OCI-M1 (cell line): Measurements from ENCODE around the gene SNRNP70.
A peak's percentile ranks its signal among the peaks of the same experiment; 100 is the strongest.

ENCODE experiments used
- DNase-seq: peaks from one replicate; lab custom pipeline; 2025; lab: John Stamatoyannopoulos, UW

SNRNP70 gene

DNA sequence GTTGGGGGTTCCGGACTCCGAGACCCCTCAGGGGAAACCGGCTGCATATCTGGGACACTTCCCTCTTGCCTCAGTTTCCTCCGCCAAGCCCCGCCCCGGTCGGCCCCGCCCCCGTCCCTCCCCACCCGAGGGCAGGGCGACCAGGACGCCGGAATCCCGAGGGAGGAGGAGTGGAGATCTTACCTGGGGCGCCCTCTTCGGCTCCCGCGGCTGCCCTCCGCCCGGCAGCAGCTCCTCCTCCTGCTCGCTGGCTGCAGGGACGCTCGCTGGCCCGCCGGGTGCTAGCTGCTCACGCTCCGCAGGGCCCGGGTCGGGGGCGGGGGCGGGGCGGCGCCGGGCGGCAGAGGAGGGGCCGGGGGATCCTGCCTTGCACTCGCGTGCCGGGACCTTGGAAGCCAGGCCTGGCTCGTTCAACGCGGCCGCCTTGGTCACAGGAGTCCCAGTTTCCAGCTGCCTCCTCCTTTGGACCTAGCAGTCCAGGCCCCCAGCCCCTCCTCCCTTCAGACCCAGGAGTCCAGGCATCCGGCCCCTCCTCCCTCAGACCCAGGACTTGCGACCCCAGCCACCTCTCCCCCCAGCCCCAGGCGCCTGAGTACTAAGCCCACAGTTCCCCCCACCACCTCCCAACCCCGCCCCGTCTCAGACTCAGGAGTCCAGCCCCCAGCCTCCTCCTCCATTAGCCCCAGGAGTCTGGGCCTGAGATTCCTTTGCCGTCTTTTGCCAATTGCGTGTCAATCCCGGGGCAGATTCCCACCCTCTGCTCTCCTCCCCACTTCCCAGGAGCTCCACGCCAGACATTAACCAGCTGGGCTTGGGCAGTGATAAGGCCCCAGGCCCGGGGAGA, 20.3 kb upstream of the SNRNP70 start, which contains the start of gene NTF4:
TSS of gene NTF4 (minus strand) at position 51 of the 844 bp plus-strand sequence. CDS start 2,821 bp downstream, outside the sequence.
- DNase-seq, result no peak

GRCh38 chr19:49065905-49066512, 19.2 kb upstream of the SNRNP70 start:
- DNase-seq, result no peak

DNA sequence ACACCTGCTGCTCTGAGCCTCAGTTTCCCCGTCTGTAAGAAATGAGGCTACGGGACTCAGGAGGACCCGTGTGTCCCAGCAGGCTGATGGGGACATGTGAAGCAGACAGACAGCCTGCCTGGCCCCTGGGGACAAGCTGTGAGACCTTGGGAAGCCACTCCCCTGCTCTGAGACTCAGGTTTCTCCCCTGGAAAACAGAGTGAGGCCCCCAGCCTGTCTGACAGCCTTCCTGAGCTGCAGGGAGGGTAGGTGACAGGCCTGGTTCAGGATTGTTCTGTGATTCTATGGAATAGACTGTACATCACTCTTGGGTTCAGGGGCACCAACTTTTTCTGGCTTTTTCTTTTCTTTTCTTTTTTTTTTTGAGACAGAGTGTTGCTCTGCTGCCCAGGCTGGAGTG, 17.7 kb upstream of the SNRNP70 start:
- DNase-seq, result no peak

GRCh38 chr19:49069026-49069425, 16.2 kb upstream of the SNRNP70 start:
- DNase-seq, result no peak

- no peak for DNase-seq
These were observed 14.8 kb upstream of the SNRNP70 start for GRCh38 chr19:49070416-49070815.

DNA sequence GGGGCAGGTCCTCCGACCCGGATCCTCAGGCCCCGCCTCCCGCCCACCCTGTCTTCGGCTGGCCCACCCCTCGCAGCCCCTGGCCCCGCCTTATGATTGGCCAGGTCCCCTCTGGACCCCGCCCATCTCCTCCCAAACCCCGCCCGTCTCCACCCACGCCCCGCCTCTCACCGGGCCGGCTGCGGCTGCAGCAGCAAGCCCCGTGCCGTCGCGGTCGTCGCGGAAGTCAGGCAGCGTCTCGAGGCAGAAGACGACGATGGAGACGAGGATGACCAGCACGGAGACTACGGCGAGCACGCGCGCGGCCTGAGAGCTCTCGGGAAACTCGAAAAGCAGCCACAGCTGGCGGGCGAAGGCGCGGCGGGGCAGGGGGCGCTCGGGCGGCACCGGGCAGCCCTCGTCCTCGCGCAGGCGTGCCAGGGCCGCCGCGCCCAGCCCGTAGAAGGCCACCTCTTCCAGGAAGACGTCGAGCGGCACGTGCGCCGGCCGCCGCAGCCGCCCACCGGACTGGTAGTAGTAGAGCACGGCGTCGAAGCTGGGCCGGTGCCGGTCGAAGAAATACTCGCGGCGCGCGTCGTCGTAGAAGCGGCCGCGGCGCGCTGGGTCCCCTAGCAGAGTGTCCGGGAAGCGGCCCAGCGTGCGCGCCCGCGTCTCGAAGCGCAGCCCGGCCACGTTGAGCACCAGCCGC, 13.2 kb upstream of the SNRNP70 start:
- DNase-seq, result no peak

- DNase-seq, result peak; percentile 96
These were observed 11.5 kb upstream of the SNRNP70 start for GRCh38 chr19:49073514-49074378.

- DNase-seq, result peak; percentile 71
These were observed 10.4 kb upstream of the SNRNP70 start for GRCh38 chr19:49074869-49075268.

DNA sequence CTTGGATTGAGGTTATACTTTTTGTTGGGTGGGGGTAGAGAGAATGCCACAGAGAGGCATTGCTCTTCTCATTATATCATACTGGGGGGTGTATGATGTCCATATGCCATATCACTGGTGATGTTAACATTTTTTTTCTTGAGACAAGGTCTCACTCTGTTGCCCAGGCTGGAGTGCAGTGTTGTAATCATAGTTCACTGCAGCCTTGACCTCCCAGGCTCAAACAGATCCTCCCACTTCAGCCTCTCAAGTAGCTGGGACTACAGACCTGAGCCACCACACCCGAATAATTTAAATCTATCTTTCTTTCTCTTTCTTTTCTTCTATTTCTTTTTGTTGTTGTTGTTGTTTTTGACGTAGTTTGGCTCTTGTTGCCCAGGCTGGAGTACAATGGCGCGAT, 4.9 kb upstream of the SNRNP70 start:
- DNase-seq, result no peak

DNA sequence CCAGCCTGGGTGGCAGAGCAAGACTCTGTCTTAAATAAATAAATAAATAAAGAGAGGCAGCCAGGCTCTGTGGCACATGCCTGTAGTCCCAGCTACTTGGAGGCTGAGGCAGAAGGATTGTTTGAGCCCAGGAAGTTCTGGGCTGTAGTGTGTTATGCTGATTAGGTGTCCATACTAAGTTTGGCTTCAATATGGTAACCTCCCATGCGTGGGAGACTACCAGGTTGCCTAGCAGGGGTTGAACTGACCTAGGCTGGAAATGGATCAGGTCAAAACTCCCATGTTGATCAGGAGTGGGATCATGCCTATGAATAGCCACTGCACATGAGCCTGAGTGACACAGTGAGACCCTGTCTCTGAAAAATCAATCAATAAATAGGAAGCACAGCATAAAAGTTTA, 4.0 kb upstream of the SNRNP70 start:
- DNase-seq, result peak; percentile 42

DNA sequence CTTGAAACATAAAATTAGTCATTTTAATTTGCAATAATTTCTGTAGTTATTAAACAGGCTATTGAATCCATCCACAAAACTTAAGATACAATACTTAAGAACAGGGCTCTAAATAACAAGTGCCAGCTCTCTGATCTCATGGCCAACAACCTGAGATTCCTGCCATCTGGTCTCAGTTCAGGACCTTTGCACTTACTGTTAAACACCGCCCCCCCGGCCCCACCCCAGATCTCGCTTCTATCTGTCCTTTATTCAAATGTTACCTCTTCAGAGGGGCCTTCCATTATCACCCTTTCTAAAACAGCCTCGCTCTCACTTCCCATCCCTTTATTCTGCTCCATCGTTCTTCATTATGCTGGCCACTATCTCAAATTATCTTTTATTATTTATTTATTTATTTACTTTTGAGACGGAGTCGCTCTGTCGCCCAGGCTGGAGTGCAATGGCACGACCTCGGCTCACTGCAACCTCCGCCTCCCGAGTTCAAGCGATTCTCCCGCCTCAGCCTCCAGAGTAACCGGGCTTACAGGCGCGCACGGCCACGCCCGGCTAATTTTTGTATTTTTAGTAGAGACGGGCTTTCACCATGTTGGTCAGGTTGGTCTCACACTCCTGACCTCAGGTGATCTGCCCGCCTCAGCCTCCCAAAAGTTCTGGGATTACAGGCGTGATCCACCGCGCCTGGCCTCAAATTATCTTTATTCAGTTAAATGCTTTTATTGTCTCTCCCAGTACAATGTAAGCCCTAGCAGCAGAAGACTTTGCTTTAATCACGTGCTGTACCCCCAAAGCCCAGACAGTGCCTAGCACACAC, 838 bp upstream of the SNRNP70 start:
- no peak for DNase-seq

GRCh38 chr19:49085868-49086232, 599 bp downstream of the SNRNP70 start:
- DNase-seq, result no peak

- DNase-seq, result no peak
These were observed 1.0 kb downstream of the SNRNP70 start for GRCh38 chr19:49086296-49086695.

- no peak for DNase-seq
These were observed 6.3 kb downstream of the SNRNP70 start for GRCh38 chr19:49091391-49092038.

GRCh38 chr19:49092686-49093085, 7.4 kb downstream of the SNRNP70 start:
- DNase-seq, result no peak

- no peak for DNase-seq
These were observed 9.5 kb downstream of the SNRNP70 start for GRCh38 chr19:49094505-49095482.

GRCh38 chr19:49097453-49098288, 12.4 kb downstream of the SNRNP70 start:
- DNase-seq, result peak; percentile 91

- DNase-seq, result no peak
These were observed 13.5 kb downstream of the SNRNP70 start for GRCh38 chr19:49098795-49099194.
